Right lobe of liver (tissue), 6 donors: Measurements from ENCODE around the gene PCNX3. TPM values are rescaled to one million over a fixed set of nuclear protein-coding genes. Genes with fewer than 3 reads are reported as not detected.

Source experiments
- ATAC-seq, 4 donors: fragments of 200-7000 bp; cut with Tn5 transposase; one replicate each; pipeline ENCODE4 v1.9.1; 2020; ENCODE audit warnings: mild to moderate bottlenecking in 4 of 4, moderate library complexity in 4 of 4
- DNase-seq, 3 donors: peaks; one replicate each; pipeline ENCODE4 v3.0.0-alpha.2; 2020
- H3K27ac ChIP-seq, 3 donors: fragments of 200-600 bp; one replicate each; pipeline ENCODE4 v1.8.0; 2022
- H3K27me3 ChIP-seq, 2 donors: fragments of 200-600 bp; one replicate each; pipeline ENCODE4 v1.8.0; 2022
- H3K36me3 ChIP-seq, 4 donors: fragments of 200-600 bp; sonication (generic) in 1 of 4; one replicate each; pipeline versions ENCODE4 v1.5.1 to v1.8.0; 2017 to 2022; ENCODE audit warnings: control low read depth in 1 of 4
- H3K4me1 ChIP-seq, 4 donors: fragments of 200-600 bp; sonication (generic) in 1 of 4; one replicate each; pipeline versions ENCODE4 v1.5.1 to v1.8.0; 2017 to 2022; ENCODE audit warnings: control low read depth in 1 of 4
- H3K4me3 ChIP-seq, 3 donors: fragments of 200-600 bp; one replicate each; pipeline ENCODE4 v1.8.0; 2022
- H3K9me3 ChIP-seq, 4 donors: fragments of 200-600 bp; sonication (generic) in 1 of 4; one replicate each; pipeline versions ENCODE4 v1.5.1 to v1.8.0; 2017 to 2022; ENCODE audit warnings: control low read depth in 1 of 4
- POLR2A ChIP-seq: fragments of 450-650 bp; IDR thresholded peaks from one replicate; pipeline ENCODE4 v1.6.1; 2017; ENCODE audit warnings: antibody characterized with exemption, mild to moderate bottlenecking
- whole genome bisulfite sequencing: methylation state at CpG from one replicate; pipeline ENCODE4 v1.1.6; 2018; ENCODE audit warnings: low coverage, low lambda C conversion rate; ENCODE audit not compliant: insufficient coverage; ENCODE audit errors: missing lambda C conversion rate; 5-methylcytosine and 5-hydroxymethylcytosine counted together
- intact Hi-C, 2 donors: fragments of 100-400 bp; cut with DNase I; formaldehyde crosslinking; loops; one replicate each; pipeline versions ENCODE4 v1.11.2 to v1.14.1; 2022
- total RNA-seq, 6 experiments: library from RNA; depleted of rRNA in 2 of 6; stranded (reverse); fragments of >200 nt in 2 of 6; fragmentation: NEBNext Ultra II Directional in 3 of 6; extraction: Animal tissue kit (Norgen Biotek cat#: 25700) in 3 of 6; gene quantifications; one replicate each; pipeline versions ENCODE4 v1.1.0 to v1.2.4, GENCODE V29; 2016 to 2023
- TF ChIP-seq, protein P1 (sequence below), 4 donors: fragments of 200-600 bp in 3 of 4; fragments of 450-650 bp in 1 of 4; IDR thresholded peaks; one replicate each; pipeline versions ENCODE4 v1.5.1 to v1.8.0; 2016 to 2022; ENCODE audit warnings: antibody characterized with exemption in 4 of 4, mild to moderate bottlenecking in 2 of 4
- donor health status: DM: no; HTN: yes; CAD: no.
- donor health status: DM: no; HTN: no; CAD: no.
- donor health status: DM: no; HTN: no; CAD: no.
- donor health status: DM: no; HTN: yes; CAD: no.
- donor health status: DM: no; HTN: yes; CAD: no.

The PCNX3 gene
- total RNA-seq, 6 experiments from 2014 or later = 11.2 to 32.9 (median 12.4) TPM

- intact Hi-C loops = loop anchor here in 1 of 2 donors (5.0 kb wide), 1 partner anchor 35 kb away; no protein-coding TSS in a partner anchor
- WGBS = 31% methylated on average over 5 of the region's 18 CpGs
- ATAC-seq = peak; percentile 15 to 56 (median 24)
- no peaks in the 10 kb centered on the region for H3K9me3 ChIP-seq
- peak; percentile 50 for TF ChIP-seq POLR2A
- TF ChIP-seq, protein P1, sequence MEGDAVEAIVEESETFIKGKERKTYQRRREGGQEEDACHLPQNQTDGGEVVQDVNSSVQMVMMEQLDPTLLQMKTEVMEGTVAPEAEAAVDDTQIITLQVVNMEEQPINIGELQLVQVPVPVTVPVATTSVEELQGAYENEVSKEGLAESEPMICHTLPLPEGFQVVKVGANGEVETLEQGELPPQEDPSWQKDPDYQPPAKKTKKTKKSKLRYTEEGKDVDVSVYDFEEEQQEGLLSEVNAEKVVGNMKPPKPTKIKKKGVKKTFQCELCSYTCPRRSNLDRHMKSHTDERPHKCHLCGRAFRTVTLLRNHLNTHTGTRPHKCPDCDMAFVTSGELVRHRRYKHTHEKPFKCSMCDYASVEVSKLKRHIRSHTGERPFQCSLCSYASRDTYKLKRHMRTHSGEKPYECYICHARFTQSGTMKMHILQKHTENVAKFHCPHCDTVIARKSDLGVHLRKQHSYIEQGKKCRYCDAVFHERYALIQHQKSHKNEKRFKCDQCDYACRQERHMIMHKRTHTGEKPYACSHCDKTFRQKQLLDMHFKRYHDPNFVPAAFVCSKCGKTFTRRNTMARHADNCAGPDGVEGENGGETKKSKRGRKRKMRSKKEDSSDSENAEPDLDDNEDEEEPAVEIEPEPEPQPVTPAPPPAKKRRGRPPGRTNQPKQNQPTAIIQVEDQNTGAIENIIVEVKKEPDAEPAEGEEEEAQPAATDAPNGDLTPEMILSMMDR (IDR thresholded peaks at IDR 0.05) = no peak
- H3K4me1 ChIP-seq = peaks cover 0 to 34% (median 8%) of the 10 kb centered on the region in 4 donors
- H3K4me3 ChIP-seq = peak overlapping the region; percentile 55 to 70 (median 70)
- H3K27ac ChIP-seq = peak overlapping the region; percentile 31 to 88 (median 68)
- peak in 2 of 3 donors; percentile 75 to 88 for DNase-seq
- H3K27me3 ChIP-seq = no peaks in the 10 kb centered on the region
- no peaks in the 10 kb centered on the region for H3K36me3 ChIP-seq
These were observed 38.5 kb upstream of the PCNX3 start for GRCh38 chr11:65576867-65577755.

- DNase-seq (peak in 1 of 3 donors; percentile 35), ATAC-seq (no peak)
- no peaks in the 10 kb centered on the region for H3K27me3 ChIP-seq
- no peak for TF ChIP-seq POLR2A
- TF ChIP-seq, protein P1 (IDR thresholded peaks at IDR 0.05) = no peak
- H3K4me1 ChIP-seq = peaks cover 0 to 34% (median 8%) of the 10 kb centered on the region in 4 donors
- peak overlapping the region in 1 of 3 donors; percentile 70 for H3K4me3 ChIP-seq
- no peaks in the 10 kb centered on the region for H3K9me3 ChIP-seq
- intact Hi-C loops = loop anchor here in 1 of 2 donors (5.0 kb wide), 1 partner anchor 35 kb away; no protein-coding TSS in a partner anchor
- no peaks in the 10 kb centered on the region for H3K36me3 ChIP-seq
- WGBS = 80% methylated on average over 1 of the region's 8 CpGs
- peak overlapping the region in 2 of 3 donors; percentile 68 to 88 for H3K27ac ChIP-seq
These were observed 37.8 kb upstream of the PCNX3 start for GRCh38 chr11:65577756-65578109.

DNA sequence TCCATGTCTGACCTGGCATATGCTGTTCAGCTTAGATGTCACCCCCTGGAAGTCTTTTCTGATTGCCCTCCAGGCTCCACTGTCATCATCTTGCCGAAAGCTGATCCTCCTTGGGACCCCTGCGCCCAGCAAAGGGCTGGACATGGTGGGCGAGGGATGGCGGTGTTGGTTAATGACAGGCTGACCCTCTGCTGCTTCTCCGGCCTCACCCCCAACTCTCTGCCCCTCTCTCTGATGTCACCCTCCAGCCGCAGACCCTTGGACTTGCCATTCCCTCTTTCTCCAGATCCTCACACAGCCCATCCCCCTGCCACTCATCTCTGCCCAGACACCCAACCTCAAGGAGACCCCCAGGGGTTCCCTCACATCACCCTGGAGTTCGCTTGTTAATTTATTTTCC is 37.4 kb upstream of the PCNX3 start:
- peak overlapping the region in 1 of 3 donors; percentile 70 for H3K4me3 ChIP-seq
- DNase-seq (peak in 1 of 3 donors; percentile 24), ATAC-seq (no peak)
- H3K27ac ChIP-seq = peak overlapping the region in 1 of 3 donors; percentile 88
- H3K36me3 ChIP-seq = no peaks in the 10 kb centered on the region
- intact Hi-C loops = loop anchor here in 1 of 2 donors (5.0 kb wide), 1 partner anchor 36 kb away; no protein-coding TSS in a partner anchor
- H3K27me3 ChIP-seq = no peaks in the 10 kb centered on the region
- no peaks in the 10 kb centered on the region for H3K9me3 ChIP-seq
- 90% methylated on average over 1 of the region's 7 CpGs for WGBS
- H3K4me1 ChIP-seq = peaks cover 0 to 32% (median 7%) of the 10 kb centered on the region in 4 donors
- TF ChIP-seq POLR2A = no peak

DNA sequence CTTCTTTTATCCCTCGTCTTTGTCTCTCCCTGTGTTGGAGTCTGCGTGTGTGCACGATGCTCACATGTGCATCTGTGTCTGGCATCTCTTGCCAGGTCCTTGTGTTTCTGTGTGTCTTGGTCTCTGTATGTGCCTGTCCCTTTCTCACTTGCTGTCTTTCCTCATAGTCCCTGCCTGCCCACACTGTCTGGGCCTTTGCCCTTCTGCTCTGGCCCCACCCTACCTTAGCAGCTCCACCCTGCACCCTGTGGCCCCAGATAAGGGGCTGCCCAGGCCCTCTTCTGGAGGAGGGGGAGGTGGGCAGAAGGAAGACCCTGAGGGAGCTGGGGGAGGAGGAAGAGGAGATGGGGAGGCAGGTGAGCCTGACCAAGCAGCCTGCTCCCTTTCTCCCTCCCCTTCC is 36.9 kb upstream of the PCNX3 start:
- Histone ChIP-seq H3K27me3 (no peaks in the 10 kb centered on the region), H3K9me3 (no peaks in the 10 kb centered on the region), H3K4me3 (no peak overlapping the region), H3K36me3 (no peaks in the 10 kb centered on the region), H3K27ac (no peak overlapping the region), H3K4me1 (peaks cover 0 to 26% (median 3%) of the 10 kb centered on the region in 4 donors)
- DNase-seq (peak in 1 of 3 donors; percentile 31), ATAC-seq (no peak)
- TF ChIP-seq, protein P1 (IDR thresholded peaks at IDR 0.05) = no peak
- TF ChIP-seq POLR2A = no peak
- 86% methylated on average over 3 of the region's 3 CpGs for WGBS
- intact Hi-C loops = loop anchor here in 1 of 2 donors (5.0 kb wide), 1 partner anchor 36 kb away; no protein-coding TSS in a partner anchor

DNA sequence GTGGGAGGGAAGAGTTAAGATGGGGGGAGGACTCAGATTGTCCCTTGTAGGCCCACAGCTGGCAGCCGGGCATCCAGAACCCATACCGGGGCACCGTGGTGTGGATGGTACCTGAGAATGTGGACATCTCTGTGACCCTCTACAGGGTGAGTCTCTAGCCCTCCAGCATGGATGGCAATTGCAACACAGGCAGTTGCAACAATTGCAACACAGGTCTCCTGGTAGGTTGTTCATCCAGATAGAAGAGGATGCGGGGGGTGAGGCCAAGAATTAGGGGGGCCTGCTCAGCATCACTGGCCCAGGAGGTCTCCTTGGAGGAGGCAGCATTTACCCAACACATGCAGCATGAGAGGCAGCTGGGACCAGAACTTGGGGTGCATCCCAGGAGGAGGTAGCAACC is 36.3 kb upstream of the PCNX3 start:
- intact Hi-C loops = loop anchor here in 1 of 2 donors (5.0 kb wide), 1 partner anchor 37 kb away; no protein-coding TSS in a partner anchor
- H3K36me3 ChIP-seq = no peaks in the 10 kb centered on the region
- peaks cover 0 to 21% (median 0%) of the 10 kb centered on the region in 4 donors for H3K4me1 ChIP-seq
- H3K4me3 ChIP-seq = no peak overlapping the region
- DNase-seq (no peak), ATAC-seq (no peak)
- no peak for TF ChIP-seq POLR2A
- TF ChIP-seq, protein P1 (IDR thresholded peaks at IDR 0.05) = no peak
- H3K27ac ChIP-seq = no peak overlapping the region
- H3K9me3 ChIP-seq = no peaks in the 10 kb centered on the region
- H3K27me3 ChIP-seq = no peaks in the 10 kb centered on the region
- 76% methylated on average over 3 of the region's 4 CpGs for WGBS
